Measurements from ENCODE around the gene PPP5C. TPM values are rescaled to one million over a fixed set of nuclear protein-coding genes. Genes with fewer than 3 reads are reported as not detected.

PPP5C gene
- total RNA-seq, 1 donor from 2014 or later: 70.9 TPM

DNA sequence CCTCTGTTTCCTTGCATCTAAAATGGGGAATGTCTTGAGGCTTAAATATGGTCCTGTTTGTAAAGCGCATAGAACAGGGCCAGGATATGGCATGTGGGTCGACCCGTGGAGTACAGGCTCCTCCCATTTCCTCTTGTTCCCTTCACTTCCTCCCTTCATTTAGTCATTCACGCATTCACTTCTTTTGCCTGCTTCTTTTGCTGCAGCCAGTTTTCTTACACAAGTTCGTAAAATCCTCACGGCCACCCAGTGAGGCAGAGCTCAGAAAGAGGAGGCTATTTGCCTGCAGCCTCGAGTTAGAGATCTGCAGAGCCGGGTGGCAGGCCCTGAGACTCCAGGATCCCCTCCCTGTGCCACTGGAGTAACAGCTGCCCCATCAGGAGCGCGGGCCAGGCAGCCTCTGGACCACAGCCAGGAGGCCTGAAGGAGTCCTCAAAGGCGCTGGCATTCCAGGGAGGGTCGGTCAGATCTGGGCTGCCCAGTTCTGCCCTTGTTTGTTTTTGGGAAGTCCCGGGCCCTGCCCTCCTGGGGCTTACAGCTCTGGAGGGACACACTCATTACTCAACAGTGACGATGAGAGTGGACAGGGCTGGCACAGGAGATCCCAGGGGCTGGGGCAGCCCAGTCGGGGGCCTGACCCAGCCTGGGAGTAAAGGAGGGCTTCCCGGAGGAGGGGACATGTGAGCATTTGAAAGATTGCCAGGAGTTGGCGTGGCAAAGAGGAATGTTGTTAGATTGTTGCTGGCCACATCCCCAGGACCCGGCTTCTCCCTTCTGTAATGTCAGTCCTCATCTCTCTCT, 4.6 kb downstream of the PPP5C start:
- Mint-ChIP-seq H3K4me1 (ENCODE audit: low read depth, unreplicated experiment) (peaks cover 25% of the 10 kb centered on the region), H3K27ac (ENCODE audit: unreplicated experiment) (peak overlapping the region; percentile 41), H3K36me3 (ENCODE audit: low read depth, unreplicated experiment) (peaks cover 10% of the 10 kb centered on the region), H3K27me3 (ENCODE audit: low read depth, unreplicated experiment) (no peaks in the 10 kb centered on the region), H3K4me3 (ENCODE audit: unreplicated experiment) (peak overlapping the region; percentile 13), H3K9me3 (ENCODE audit: unreplicated experiment) (no peaks in the 10 kb centered on the region)
- Histone ChIP-seq H3K27ac (ENCODE audit: low read depth, low read length) (peak overlapping the region; percentile 52), H3K27me3 (ENCODE audit: insufficient read depth, low read length) (no peaks in the 10 kb centered on the region), H3K9ac (ENCODE audit: low read length) (peak overlapping the region; percentile 42), H3K9me3 (ENCODE audit: insufficient read depth, low read depth, low read length) (no peaks in the 10 kb centered on the region), H3K4me2 (ENCODE audit: low read length) (peak overlapping the region; percentile 71), H3K36me3 (ENCODE audit: insufficient read depth, low read length) (peaks cover 17% of the 10 kb centered on the region), H4K20me1 (ENCODE audit: insufficient read depth, low read length) (peaks cover 76% of the 10 kb centered on the region), H3K79me2 (ENCODE audit: insufficient read depth, low read length) (peaks cover 93% of the 10 kb centered on the region), H3K4me1 (ENCODE audit: insufficient read depth, low read length) (peaks cover 30% of the 10 kb centered on the region), H2AFZ (ENCODE audit: low read depth, low read length) (peak overlapping the region; percentile 4), H3K4me3 (ENCODE audit: insufficient read depth, low read depth, low read length) (no peak overlapping the region)
- DNase-seq (ENCODE audit: low read depth): peak; percentile 35
- TF ChIP-seq, protein P1, sequence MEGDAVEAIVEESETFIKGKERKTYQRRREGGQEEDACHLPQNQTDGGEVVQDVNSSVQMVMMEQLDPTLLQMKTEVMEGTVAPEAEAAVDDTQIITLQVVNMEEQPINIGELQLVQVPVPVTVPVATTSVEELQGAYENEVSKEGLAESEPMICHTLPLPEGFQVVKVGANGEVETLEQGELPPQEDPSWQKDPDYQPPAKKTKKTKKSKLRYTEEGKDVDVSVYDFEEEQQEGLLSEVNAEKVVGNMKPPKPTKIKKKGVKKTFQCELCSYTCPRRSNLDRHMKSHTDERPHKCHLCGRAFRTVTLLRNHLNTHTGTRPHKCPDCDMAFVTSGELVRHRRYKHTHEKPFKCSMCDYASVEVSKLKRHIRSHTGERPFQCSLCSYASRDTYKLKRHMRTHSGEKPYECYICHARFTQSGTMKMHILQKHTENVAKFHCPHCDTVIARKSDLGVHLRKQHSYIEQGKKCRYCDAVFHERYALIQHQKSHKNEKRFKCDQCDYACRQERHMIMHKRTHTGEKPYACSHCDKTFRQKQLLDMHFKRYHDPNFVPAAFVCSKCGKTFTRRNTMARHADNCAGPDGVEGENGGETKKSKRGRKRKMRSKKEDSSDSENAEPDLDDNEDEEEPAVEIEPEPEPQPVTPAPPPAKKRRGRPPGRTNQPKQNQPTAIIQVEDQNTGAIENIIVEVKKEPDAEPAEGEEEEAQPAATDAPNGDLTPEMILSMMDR (IDR thresholded peaks at IDR 0.05; ENCODE audit: insufficient read depth, low read depth, low read length): no peak
- no peak for FAIRE-seq

DNA sequence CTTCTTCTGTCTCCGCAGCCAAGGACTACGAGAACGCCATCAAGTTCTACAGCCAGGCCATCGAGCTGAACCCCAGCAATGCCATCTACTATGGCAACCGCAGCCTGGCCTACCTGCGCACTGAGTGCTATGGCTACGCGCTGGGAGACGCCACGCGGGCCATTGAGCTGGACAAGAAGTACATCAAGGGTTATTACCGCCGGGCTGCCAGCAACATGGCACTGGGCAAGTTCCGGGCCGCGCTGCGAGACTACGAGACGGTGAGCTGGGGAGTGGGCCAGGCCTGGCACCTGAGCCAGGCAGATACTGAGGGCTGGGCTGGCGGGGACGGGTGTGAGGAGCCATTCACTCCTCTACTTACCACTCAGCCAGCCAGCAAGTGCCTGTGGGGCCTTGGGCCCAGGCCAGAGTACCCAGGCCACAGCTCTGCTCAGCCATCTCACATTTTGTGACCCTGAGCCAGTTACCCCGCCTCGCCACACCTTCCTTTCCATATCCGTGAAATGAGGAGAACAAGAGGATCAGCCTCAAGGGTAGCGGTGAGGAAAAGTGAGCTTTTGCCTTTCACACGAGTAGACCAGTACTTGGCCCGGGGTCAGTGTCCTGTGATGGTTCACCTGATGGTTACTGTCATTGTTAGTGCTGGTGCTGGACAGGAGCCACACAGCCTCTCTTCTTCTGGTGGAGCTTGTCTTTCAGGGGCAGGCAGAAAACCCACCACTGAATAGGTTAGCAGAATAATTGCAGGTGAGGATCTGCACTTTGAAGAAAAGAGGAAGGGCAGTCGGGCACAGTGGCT, 7.0 kb downstream of the PPP5C start:
- Histone ChIP-seq H3K9ac (ENCODE audit: low read length) (no peak overlapping the region), H3K27ac (ENCODE audit: low read depth, low read length) (no peak overlapping the region), H3K36me3 (ENCODE audit: insufficient read depth, low read length) (peaks cover 18% of the 10 kb centered on the region), H2AFZ (ENCODE audit: low read depth, low read length) (no peak overlapping the region), H3K27me3 (ENCODE audit: insufficient read depth, low read length) (no peaks in the 10 kb centered on the region), H3K4me3 (ENCODE audit: insufficient read depth, low read depth, low read length) (no peak overlapping the region), H3K79me2 (ENCODE audit: insufficient read depth, low read length) (peaks cover 90% of the 10 kb centered on the region), H3K4me2 (ENCODE audit: low read length) (no peak overlapping the region), H3K4me1 (ENCODE audit: insufficient read depth, low read length) (peaks cover 38% of the 10 kb centered on the region), H4K20me1 (ENCODE audit: insufficient read depth, low read length) (peaks cover 72% of the 10 kb centered on the region), H3K9me3 (ENCODE audit: insufficient read depth, low read depth, low read length) (no peaks in the 10 kb centered on the region)
- Mint-ChIP-seq H3K27me3 (ENCODE audit: low read depth, unreplicated experiment) (no peaks in the 10 kb centered on the region), H3K27ac (ENCODE audit: unreplicated experiment) (no peak overlapping the region), H3K36me3 (ENCODE audit: low read depth, unreplicated experiment) (peaks cover 8% of the 10 kb centered on the region), H3K9me3 (ENCODE audit: unreplicated experiment) (no peaks in the 10 kb centered on the region), H3K4me1 (ENCODE audit: low read depth, unreplicated experiment) (peaks cover 34% of the 10 kb centered on the region), H3K4me3 (ENCODE audit: unreplicated experiment) (no peak overlapping the region)
- DNase-seq (ENCODE audit: low read depth): no peak
- TF ChIP-seq, protein P1 (IDR thresholded peaks at IDR 0.05; ENCODE audit: insufficient read depth, low read depth, low read length): no peak
- TF ChIP-seq EZH2 (IDR thresholded peaks at IDR 0.05; ENCODE audit: insufficient read depth, low read length): no peak
- no peak for FAIRE-seq
